GM19328 (cell line): ENCODE measurements around the gene POSTN.
"Not testable (repeated sequence)": the region's sequence is repeated elsewhere in the genome, so short reads cannot be mapped to it uniquely, and the experiment has no call there.

Experiments used
- ATAC-seq: cut with Tn5 transposase; IDR thresholded peaks from one replicate; pipeline ENCODE4 v1.9.1; 2021; ENCODE audit warnings: mild to moderate bottlenecking, moderate library complexity; ENCODE audit not compliant: unreplicated experiment

Gene POSTN

GRCh38 chr13:37596805-37597204, 1.8 kb downstream of the POSTN start:
- ATAC-seq, result no peak

- ATAC-seq, result no peak
Measured at GRCh38 chr13:37595162-37595561, 3.4 kb downstream of the POSTN start.

GRCh38 chr13:37594550-37594949, 4.0 kb downstream of the POSTN start:
- no peak for ATAC-seq

GRCh38 chr13:37589381-37589780, 9.2 kb downstream of the POSTN start:
- ATAC-seq, result not testable (repeated sequence)

- ATAC-seq, result no peak
Measured at GRCh38 chr13:37587236-37587635, 11.3 kb downstream of the POSTN start.

GRCh38 chr13:37586164-37586563, 12.4 kb downstream of the POSTN start:
- no peak for ATAC-seq

GRCh38 chr13:37585541-37585940, 13.0 kb downstream of the POSTN start:
- ATAC-seq, result no peak

- ATAC-seq, result no peak
Measured at GRCh38 chr13:37576601-37577000, 22.0 kb downstream of the POSTN start.

GRCh38 chr13:37565425-37565824, 33.1 kb downstream of the POSTN start:
- no peak for ATAC-seq

GRCh38 chr13:37561031-37561430, 37.5 kb downstream of the POSTN start:
- ATAC-seq, result no peak

- ATAC-seq, result no peak
Measured at GRCh38 chr13:37560526-37560925, 38.0 kb downstream of the POSTN start.

GRCh38 chr13:37558766-37559165, 39.8 kb downstream of the POSTN start:
- not testable (repeated sequence) for ATAC-seq

GRCh38 chr13:37546087-37546486, 52.5 kb downstream of the POSTN start:
- ATAC-seq, result no peak

GRCh38 chr13:37544995-37545394, 53.6 kb downstream of the POSTN start:
- no peak for ATAC-seq

- no peak for ATAC-seq
Measured at GRCh38 chr13:37539976-37540605, 58.5 kb downstream of the POSTN start.

GRCh38 chr13:37539170-37539569, 59.4 kb downstream of the POSTN start:
- ATAC-seq, result no peak

GRCh38 chr13:37535501-37535900, 63.1 kb downstream of the POSTN start:
- no peak for ATAC-seq

- ATAC-seq, result no peak
Measured at GRCh38 chr13:37534676-37535075, 63.9 kb downstream of the POSTN start.

GRCh38 chr13:37534181-37534580, 64.4 kb downstream of the POSTN start:
- no peak for ATAC-seq

GRCh38 chr13:37531049-37531448, 67.5 kb downstream of the POSTN start:
- no peak for ATAC-seq

- ATAC-seq, result no peak
Measured at GRCh38 chr13:37529751-37530385, 68.7 kb downstream of the POSTN start.

- no peak for ATAC-seq
Measured at GRCh38 chr13:37526710-37527473, 71.7 kb downstream of the POSTN start.
